H1 (cell line): ENCODE results near the gene CHRNA1.

ENCODE experiments used
- CEBPB ChIP-seq: IDR thresholded peaks from 2 replicates; pipeline ENCODE4 v1.6.1; 2012; ENCODE audit warnings: low read depth, low read length
- CHD2 ChIP-seq: IDR thresholded peaks from 2 replicates; pipeline ENCODE4 v1.6.1; 2012; ENCODE audit warnings: low read length, improper control_type of control experiment
- GTF2F1 ChIP-seq: IDR thresholded peaks from 2 replicates; pipeline ENCODE4 v1.6.1; 2012; ENCODE audit warnings: low read depth, low read length, improper control_type of control experiment, borderline replicate concordance
- HDAC2 ChIP-seq, 2 experiments: fragments of 300-600 bp in 1 of 2; sonication (generic) in 1 of 2; IDR thresholded peaks; 2 replicates each; pipeline ENCODE4 v1.6.1; 2011 to 2012; ENCODE audit warnings: low read depth in 2 of 2, low read length in 2 of 2, mild to moderate bottlenecking in 2 of 2, moderate library complexity in 2 of 2, borderline replicate concordance in 1 of 2, inconsistent platforms in 1 of 2
- KDM4A ChIP-seq: IDR thresholded peaks from one replicate; pipeline ENCODE4 v1.7.1; 2012; ENCODE audit warnings: low read depth, mild to moderate bottlenecking, moderate library complexity, low read length, inconsistent platforms; ENCODE audit not compliant: severe bottlenecking
- POLR2A ChIP-seq, 2 experiments: IDR thresholded peaks; 1 replicate in 1 of 2; 2 replicates in 1 of 2; pipeline ENCODE4 v1.6.1; 2011; ENCODE audit warnings: low read depth in 2 of 2, low read length in 2 of 2, mild to moderate bottlenecking in 2 of 2; ENCODE audit errors: control extremely low read depth in 1 of 2
- RXRA ChIP-seq: IDR thresholded peaks from 2 replicates; pipeline ENCODE4 v1.6.1; 2011; ENCODE audit warnings: low read depth, mild to moderate bottlenecking, low read length, moderate library complexity; ENCODE audit not compliant: insufficient read depth
- SP1 ChIP-seq: IDR thresholded peaks from 2 replicates; pipeline ENCODE4 v1.6.1; 2011; ENCODE audit warnings: low read depth, low read length
- SP2 ChIP-seq: IDR thresholded peaks from 2 replicates; pipeline ENCODE4 v1.6.1; 2012; ENCODE audit warnings: mild to moderate bottlenecking, low read length, inconsistent platforms
- TF ChIP-seq, protein P1 (sequence below), 3 experiments: IDR thresholded peaks; 1 replicate in 2 of 3; 2 replicates in 1 of 3; pipeline versions ENCODE4 v1.5.1 to v1.6.1; 2011; ENCODE audit warnings: low read length in 3 of 3, mild to moderate bottlenecking in 3 of 3, inconsistent platforms in 2 of 3, low read depth in 1 of 3, moderate library complexity in 1 of 3; ENCODE audit not compliant: insufficient read depth in 1 of 3; ENCODE audit errors: control extremely low read depth in 1 of 3

DNA sequence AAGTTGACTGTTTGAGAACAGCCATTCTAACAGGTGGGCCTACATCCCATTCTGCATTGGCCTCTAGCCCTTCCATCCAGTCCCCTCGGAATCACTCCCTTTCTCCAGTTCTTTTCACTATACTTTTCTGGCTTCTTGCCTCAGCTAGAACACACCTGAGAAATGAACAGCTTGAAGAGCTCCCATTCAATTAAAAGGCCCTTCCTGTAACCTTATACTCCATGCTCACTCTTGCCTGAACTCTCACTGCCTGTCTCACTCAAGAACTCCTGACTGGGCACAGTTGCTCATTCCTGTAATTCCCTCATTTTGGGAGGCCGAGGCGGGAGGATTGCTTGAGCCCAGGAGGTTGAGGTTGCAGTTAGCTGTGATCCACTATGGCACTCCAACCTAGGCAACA, 23.6 kb downstream of the CHRNA1 start:
- no peak for TF ChIP-seq KDM4A
- no peak for TF ChIP-seq GTF2F1
- TF ChIP-seq CHD2: no peak
- TF ChIP-seq SP1: no peak
- TF ChIP-seq POLR2A (IDR thresholded peaks at IDR 0.05; ENCODE audit: control extremely low read depth in 1 of 2, low read depth in 2 of 2, low read length in 2 of 2): no peak
- TF ChIP-seq, protein P1, sequence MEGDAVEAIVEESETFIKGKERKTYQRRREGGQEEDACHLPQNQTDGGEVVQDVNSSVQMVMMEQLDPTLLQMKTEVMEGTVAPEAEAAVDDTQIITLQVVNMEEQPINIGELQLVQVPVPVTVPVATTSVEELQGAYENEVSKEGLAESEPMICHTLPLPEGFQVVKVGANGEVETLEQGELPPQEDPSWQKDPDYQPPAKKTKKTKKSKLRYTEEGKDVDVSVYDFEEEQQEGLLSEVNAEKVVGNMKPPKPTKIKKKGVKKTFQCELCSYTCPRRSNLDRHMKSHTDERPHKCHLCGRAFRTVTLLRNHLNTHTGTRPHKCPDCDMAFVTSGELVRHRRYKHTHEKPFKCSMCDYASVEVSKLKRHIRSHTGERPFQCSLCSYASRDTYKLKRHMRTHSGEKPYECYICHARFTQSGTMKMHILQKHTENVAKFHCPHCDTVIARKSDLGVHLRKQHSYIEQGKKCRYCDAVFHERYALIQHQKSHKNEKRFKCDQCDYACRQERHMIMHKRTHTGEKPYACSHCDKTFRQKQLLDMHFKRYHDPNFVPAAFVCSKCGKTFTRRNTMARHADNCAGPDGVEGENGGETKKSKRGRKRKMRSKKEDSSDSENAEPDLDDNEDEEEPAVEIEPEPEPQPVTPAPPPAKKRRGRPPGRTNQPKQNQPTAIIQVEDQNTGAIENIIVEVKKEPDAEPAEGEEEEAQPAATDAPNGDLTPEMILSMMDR (IDR thresholded peaks at IDR 0.05; ENCODE audit: control extremely low read depth in 1 of 3, insufficient read depth in 1 of 3, low read depth in 1 of 3, low read length in 3 of 3): no peak
- no peak for TF ChIP-seq HDAC2 (IDR thresholded peaks at IDR 0.05; ENCODE audit: borderline replicate concordance in 1 of 2, low read depth in 2 of 2, low read length in 2 of 2)
- no peak for TF ChIP-seq CEBPB
- no peak for TF ChIP-seq SP2
- TF ChIP-seq RXRA: no peak
